ENCODE results near the gene ARF3. TPM values are rescaled to one million over a fixed set of nuclear protein-coding genes. Genes with fewer than 3 reads are reported as not detected.

Gene ARF3
- total and polyA plus RNA-seq, 2 donors (not counting 3 experiments of a cell fraction or from before 2014, with no cell fraction given), result 149 to 172 TPM

GRCh38 chr12:48917857-48918537 is 39.3 kb downstream of the ARF3 start:
- no peaks in the 10 kb centered on the region for H3K9me1 ChIP-seq (replicated peaks; ENCODE audit: control insufficient read depth, extremely low read depth, insufficient read depth, low read length)
- no peaks in the 10 kb centered on the region for H3K27me3 ChIP-seq (ENCODE audit: control insufficient read depth in 2 of 2, insufficient read depth in 2 of 2, low read length in 2 of 2)
- no peak overlapping the region for H3K4me2 ChIP-seq (ENCODE audit: insufficient read depth, low read length)
- CTCF ChIA-PET, result interaction anchor here (1.1 to 1.6 kb wide), 3 partner anchors 14 to 65 kb away, joined by 3 to 5 read pairs (median 4); a partner anchor contains a TSS
- no peak overlapping the region for H2AFZ ChIP-seq (ENCODE audit: low read depth, low read length)
- DNase-seq (ENCODE audit: low read depth, low spot score) (no peak), FAIRE-seq (no peak)
- no peaks in the 10 kb centered on the region for H3K4me1 ChIP-seq (ENCODE audit: control insufficient read depth, extremely low read depth, insufficient read depth, low read length)
- intact Hi-C loops (cut with micrococcal nuclease) (no loop called here), dilution Hi-C loops (cut with MboI; ENCODE audit: extremely low pct_ligation_motif_present, low sequenced_read_pairs) (no loop called here)
- H3K79me2 ChIP-seq (ENCODE audit: control insufficient read depth, insufficient read depth, low read length), result no peaks in the 10 kb centered on the region
- no peaks in the 10 kb centered on the region for H3K9me3 ChIP-seq (replicated peaks; ENCODE audit: control insufficient read depth, insufficient read depth, low read length)
- no peak overlapping the region for H3K27ac ChIP-seq (ENCODE audit: insufficient read depth, low read depth, low read length)
- no peak overlapping the region for H3K4me3 ChIP-seq (replicated peaks in 1 of 3; ENCODE audit: insufficient read depth in 1 of 3, low read depth in 1 of 3, low read length in 3 of 3)
- H4K20me1 ChIP-seq (replicated peaks; ENCODE audit: control insufficient read depth, extremely low read depth, insufficient read depth, low read length), result no peaks in the 10 kb centered on the region
- peaks cover 0 to 3% of the 10 kb centered on the region in 2 experiments for H3K36me3 ChIP-seq (ENCODE audit: control insufficient read depth in 2 of 2, extremely low read depth in 1 of 2, insufficient read depth in 2 of 2, low read length in 2 of 2)
- no peak for TF ChIP-seq MAX (IDR thresholded peaks at IDR 0.05; ENCODE audit: insufficient read depth, insufficient read length)
- TF ChIP-seq POLR2AphosphoS5 (IDR thresholded peaks at IDR 0.05; ENCODE audit: insufficient read depth, low read depth, low read length), result no peak
- no peak for TF ChIP-seq FOS (IDR thresholded peaks at IDR 0.05; ENCODE audit: borderline replicate concordance, insufficient read depth, low read length)
- TF ChIP-seq CTCF (IDR thresholded peaks at IDR 0.05; ENCODE audit: extremely low read depth in 1 of 2, insufficient read depth in 1 of 2, low read depth in 1 of 2, low read length in 2 of 2), result no peak
- no peak for TF ChIP-seq JUN (IDR thresholded peaks at IDR 0.05; ENCODE audit: borderline replicate concordance, insufficient read depth, insufficient read length, low read depth)
- H3K9ac ChIP-seq (replicated peaks; ENCODE audit: extremely low read depth, insufficient read depth, low read length), result no peak overlapping the region
- BruUV-seq (replicated peaks), result no TSS peak
- POLR2A ChIA-PET, result no interaction called here

Measured in endothelial cell of umbilical vein (primary cell).